SKM-1 treated with dmso at 0.1 percent for 144 hours (cell line): ENCODE measurements around the gene SELE.

Experiments used
- DNase-seq: peaks from one replicate; lab custom pipeline; 2025; ENCODE audit not compliant: unreplicated experiment; lab: John Stamatoyannopoulos, UW

Gene SELE, protein sequence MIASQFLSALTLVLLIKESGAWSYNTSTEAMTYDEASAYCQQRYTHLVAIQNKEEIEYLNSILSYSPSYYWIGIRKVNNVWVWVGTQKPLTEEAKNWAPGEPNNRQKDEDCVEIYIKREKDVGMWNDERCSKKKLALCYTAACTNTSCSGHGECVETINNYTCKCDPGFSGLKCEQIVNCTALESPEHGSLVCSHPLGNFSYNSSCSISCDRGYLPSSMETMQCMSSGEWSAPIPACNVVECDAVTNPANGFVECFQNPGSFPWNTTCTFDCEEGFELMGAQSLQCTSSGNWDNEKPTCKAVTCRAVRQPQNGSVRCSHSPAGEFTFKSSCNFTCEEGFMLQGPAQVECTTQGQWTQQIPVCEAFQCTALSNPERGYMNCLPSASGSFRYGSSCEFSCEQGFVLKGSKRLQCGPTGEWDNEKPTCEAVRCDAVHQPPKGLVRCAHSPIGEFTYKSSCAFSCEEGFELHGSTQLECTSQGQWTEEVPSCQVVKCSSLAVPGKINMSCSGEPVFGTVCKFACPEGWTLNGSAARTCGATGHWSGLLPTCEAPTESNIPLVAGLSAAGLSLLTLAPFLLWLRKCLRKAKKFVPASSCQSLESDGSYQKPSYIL

DNA sequence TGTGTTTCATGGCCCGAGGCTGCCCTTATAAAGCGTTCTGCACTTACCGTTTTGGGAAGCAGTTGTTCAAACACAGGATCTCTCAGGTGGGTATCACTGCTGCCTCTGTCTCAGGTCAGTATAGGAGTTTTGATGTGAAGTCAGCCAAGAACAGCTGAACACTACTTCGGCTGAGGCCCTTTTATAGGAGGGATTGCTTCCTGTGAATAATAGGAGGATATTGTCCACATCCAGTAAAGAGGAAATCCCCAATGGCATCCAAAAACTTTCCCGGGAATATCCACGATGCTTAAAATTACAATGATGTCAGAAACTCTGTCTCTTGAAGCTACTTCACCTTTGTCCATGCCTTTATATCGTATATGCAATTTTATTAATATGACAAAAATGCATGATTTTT lies at the start of gene SELE:
Gene SELE (minus strand): TSS at position 156 of the 400 bp plus-strand sequence. CDS start 467 bp downstream, outside the sequence.
- no peak for DNase-seq

DNA sequence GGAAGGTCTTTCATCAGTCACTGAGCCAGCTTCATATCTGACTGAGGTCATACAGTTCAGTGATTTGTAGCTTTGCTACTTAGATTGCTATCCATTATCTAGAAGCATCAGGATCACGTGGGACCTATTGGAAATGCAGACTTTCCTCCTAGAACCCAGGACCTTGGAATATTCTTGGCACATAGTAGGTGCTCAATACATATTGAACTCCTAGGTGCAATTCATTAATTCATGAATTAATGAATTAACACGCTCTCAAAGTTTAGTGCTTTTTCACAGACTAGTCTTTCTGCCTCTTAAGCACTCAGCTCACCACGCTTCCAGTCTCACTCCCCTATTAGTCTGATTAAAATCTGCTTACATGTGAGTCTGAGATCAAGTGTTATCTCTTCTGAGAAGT lies 48.7 kb upstream of the SELE start:
- DNase-seq: no peak

DNA sequence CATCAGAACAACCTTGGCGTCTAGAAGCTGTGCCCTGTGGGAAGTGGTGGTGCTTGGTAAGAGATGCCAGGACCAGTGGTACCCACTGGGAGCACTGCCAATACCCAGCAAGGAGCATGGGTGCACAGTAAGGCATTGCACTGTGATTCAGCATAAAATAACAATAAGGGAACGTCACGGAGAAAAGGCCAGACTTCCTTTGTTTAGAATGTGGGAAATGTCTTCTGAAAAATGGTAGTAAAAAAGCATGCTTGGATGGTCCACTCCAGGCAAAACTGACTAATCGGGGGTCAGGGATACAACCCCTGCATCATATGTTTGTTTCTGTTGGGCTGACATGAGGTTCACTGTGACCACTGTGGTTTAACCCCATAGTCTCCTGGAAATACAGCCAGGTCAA lies 46.1 kb upstream of the SELE start:
- DNase-seq: no peak

DNA sequence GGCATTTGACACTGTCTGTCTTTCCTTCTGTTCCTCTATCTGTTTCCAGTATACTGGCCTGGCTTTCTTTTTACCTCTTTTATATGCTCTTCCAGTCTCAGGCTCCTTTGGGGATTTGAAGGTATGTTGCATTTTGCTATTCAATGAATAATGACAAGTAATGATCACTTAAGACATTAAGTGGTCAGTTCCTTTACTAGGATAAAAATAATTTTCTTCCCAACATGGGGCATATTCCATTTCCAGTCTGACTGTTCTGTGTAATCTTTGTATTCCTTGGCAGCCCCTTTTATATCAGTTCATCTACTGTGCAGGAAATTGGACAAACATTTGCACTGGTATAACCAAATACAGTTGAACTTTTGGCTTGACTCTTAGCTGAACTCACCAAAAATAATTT lies 45.3 kb upstream of the SELE start:
- DNase-seq: no peak

DNA sequence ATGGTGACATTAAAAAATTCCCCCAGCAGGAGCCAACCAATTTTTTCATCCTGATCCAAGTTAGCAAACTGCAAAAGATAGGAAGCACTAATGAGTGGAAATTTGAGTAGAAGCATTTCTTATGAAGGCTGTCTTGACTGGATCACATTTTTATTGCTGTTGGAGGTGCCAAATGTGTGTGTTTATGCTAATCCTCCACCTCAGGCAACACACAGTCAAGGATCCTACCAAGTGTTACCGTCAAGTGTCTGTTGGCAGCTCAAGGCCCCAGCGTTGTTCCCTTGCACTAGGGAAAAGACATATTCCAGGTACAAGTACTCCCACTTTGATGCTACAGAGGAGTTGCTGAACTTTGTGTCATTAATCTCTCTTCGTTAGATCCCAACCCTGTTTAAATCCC lies 42.6 kb upstream of the SELE start:
- no peak for DNase-seq

DNA sequence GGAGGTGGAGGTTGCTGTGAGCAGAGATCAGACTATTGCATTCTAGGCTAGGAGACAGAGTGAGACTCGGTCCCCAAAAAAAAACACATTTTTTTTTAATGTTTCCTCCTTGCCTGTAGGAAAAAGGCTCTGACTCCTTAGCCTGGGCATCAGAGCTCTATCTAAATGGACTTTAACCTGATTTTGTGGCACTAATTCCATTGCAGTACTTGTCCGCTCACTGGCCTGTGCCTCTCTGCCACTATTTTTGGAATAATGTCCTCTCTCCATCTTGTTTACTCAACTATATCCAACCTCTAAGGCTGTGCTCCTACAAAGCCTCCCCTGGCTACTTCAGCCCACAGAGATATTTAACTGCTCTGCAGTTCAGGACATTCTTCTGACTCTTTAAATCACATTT lies 34.3 kb upstream of the SELE start:
- no peak for DNase-seq

DNA sequence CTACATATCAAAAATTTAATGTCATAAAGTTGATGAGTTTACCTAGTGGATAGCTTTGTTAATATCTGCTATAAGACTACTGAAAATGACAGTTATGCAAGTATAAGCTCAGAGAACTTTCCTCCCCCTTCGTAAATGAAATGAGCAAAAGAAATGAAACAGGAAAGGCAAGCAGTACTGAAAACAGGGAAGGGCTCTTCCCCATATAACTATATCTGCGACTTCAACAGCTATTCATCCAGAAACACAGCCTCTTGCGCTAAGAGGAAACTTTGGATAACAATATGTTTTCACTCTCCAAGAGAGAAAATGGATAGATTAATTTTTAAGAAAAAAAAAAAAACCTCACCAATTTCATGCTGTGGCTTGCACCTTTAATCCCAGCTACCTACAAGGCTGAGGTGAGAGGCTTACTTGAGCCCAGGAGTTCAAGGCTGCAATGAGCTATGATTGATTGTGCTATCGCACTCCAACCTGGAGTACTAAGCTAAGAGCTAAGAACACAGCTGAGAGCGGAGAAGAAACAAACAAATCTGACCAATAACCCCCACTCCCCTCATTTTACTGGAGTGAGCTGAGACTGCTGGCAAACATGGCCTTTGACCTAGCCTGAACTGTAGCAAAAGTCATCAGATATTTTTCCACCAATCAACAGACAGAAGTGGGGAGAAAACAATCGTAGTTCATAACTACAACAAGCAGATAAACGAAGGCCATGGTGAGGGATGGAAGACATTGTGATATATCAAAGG lies 31.9 kb upstream of the SELE start:
- no peak for DNase-seq

DNA sequence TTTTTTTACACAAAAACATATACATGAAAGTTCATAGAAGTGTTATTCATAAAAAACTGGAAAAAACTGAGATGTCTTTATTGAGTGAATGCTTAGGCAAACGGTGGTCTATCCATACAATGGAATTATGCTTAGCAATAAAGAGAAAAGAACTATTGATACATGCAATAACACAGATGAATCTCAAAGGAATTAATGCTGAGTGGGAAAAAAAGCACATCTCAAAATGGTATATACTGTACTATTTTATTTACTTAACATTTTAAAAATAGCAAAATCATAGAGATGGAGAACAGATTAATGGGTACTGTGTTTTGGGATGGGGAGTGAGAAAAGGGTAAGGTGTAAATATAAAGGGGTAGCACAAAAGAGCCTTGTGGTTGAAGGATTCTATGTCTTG lies 31.0 kb upstream of the SELE start:
- no peak for DNase-seq

DNA sequence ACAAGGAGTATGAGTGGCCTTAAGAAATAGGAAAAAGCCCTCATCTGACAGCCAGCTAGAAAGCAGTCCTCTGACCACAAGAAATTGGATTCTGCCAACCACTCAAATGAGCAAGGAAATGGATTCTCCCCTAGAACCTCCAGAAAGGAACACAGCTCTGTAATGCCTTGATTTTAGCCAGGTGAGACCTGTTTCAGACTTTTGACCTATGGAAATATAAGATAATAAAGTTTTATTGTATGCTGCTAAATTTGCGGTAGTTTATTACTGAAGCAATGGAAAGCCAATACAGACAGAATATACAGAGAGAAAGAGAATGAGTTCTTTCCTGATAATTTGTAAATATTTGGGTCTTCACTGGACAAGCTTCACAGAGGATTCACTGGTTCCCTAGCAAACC lies 28.8 kb upstream of the SELE start:
- peak; percentile 15 for DNase-seq

DNA sequence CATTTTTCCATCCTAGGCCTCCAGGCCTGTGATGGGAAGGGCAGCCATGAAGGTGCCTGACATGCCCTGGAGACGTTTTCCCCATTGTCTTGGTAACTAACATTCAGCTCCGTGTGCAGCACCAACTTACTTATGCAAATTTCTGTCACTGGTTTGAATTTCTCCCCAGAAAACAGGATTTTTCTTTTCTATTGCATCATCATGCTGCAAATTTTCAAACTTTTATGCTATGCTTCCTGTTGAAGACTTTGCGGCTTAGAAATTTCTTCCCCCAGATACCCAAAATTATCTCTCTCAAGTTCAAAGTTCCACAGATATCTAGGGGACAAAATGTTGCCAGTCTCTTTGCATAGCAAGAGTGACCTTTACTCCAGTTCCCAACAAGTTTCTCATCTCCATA lies 25.2 kb upstream of the SELE start:
- no peak for DNase-seq

DNA sequence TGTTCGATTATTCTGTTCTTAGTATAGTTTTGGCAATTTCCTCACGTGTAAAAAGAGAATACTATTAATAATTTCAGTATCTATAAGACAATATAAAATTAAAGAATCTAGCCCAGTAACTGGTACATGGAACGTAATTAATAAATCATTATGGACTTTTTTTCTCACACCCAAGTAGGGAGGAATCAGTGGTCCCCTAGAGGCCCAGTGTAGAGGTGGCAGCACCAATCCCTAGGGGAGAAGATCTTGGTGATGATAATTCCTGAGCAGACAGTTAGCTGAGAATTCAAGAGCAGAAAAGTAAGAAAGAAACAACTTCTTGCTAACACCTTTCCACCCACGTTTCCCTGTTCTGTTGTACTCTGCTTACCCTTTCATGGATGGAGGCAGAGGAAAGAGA lies 19.7 kb upstream of the SELE start:
- no peak for DNase-seq

DNA sequence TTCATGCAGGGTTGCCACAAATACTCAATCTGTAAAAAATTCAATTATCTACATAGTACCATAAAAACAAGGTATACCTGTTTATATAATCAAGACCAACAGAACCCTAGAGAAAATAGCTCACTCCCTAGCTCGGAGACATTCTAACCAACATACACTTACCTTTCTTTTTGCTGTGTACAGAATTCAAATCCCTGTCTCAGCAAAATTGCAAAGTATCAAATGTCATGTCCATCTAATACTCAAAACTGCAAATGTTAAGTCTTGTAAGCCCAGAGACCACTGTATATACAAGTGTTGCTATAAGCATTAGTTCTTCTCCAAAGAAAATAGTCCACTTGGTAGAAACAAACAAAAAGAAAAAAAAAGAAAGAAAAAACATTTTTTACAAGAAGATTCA lies 16.2 kb upstream of the SELE start:
- no peak for DNase-seq

DNA sequence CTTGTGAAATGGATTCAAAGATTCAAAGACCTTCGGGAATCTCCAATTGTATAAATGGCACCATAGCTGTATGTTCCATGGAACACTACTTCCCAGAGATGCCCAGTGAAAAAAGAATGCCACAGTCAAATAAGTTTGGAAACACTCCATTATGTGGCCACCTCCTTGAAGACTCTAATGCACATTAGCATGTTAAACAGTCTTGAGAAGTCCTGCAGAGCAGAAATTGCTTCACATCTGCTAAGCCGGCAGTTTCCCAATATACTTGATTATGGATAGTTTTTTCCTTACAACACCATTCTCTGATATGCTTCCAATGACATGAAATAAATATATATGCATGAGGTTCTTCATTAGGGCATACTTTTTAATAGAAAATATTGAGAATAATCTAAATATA lies 12.7 kb upstream of the SELE start:
- no peak for DNase-seq

DNA sequence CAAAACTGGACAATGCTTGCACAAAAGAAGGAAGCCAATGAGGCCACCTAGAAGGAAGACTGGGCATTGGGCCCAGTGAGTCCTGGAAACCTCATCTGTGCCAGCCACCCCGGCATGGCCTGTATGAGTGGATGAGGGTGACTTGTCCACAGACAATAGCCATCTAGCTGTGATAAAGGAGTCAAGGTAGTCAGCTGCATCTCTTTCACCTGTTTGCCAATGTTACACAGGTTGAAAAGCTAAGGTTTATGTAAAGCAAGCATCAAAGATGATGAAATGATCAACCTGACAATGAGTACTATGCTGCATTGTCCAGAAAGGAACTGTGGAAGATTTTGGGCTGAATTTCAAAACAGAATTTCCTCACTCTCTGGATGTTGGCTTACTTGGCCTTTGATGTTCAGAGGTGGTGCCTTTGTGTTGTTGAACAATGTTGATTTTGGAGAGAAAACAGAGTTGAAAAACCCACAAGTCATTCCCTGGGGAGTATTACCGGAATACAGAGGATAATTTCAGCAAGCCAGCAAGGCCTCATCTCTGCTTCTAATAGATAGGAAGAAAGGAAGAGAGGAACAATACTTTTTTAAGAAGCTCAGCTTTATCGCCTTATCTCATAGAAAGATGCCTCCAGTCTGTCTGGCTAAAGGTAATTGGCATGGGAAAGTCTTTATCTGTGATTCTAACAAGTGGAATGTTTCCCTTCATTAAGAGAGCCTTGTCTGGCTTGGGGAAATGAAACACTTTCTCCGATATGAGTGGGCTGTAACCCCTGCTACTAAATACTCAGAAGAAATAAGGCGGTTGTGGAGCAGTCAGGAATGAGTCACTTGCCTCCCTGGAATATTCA lies 11.4 kb upstream of the SELE start:
- no peak for DNase-seq

DNA sequence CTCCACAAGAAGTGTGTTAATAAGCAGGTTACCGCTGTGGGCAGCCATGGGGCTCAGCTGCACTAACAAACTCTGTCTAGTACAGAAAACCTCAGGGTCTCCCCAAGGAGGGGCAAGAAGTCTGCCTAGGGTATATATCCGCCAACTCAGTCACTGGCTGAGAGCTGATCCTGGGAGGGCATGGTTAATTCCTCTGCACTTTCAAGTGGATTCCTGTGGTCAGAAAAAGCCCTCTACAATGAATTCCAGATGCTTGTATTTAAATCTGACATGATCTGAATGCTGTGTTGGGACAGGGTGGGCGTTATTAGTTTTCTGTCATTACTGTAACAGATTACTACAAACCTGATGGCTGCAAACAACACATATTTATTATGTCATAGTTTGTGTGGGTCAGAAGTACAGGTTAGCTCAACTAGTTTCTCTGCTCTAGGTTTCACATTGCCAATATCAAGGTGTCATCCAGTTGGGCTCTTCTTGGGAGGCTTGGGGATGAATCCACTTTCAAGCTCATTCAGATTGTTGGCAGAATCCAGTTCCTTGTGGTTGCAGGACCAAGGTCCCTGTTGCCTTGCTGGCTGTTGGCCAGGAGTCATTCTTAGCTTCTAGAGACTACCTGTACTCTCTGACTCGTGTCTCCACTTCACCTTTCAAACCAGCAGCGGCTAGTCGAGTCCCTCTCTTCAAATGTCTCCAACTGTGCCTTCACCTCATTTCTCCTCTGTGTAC lies 8.0 kb upstream of the SELE start:
- no peak for DNase-seq

DNA sequence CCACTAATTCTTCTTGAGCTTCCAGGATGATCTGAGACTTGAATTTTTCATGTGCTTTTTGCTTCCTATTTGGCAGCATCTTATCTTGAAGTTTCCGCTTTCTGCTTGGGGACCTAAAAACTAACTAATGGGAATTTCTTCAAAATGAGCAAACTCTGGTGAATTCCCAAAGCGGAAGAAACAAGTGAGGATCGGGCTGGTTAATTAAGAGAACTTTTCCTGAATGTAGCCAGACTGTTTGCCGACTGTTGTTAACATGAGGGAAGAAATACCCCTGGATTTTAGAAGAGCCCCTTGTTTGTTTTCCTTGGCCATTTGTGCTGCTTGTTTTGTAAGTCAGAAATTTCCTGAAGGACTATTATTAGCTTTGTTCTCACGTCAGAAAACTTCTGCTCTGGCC lies 6.1 kb upstream of the SELE start:
- DNase-seq: no peak

DNA sequence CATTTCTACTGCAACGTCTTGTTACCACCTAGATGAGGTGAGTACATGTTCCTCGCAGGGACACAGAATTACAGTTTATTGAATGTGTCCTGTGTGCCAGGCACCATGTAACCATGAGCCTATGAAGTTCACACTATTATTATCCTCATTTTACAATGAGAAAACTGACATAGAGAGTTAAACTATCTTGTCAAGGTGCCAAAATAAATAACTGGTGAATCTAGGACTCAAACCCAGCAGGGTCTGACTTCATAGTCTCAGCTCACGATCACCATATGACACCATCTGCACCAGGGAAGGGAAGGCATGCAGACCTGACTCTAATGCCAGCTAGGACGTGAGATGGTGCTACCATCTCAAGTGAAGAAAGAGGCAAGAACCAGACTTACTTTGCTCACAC lies 2.4 kb downstream of the SELE start:
- DNase-seq: no peak

DNA sequence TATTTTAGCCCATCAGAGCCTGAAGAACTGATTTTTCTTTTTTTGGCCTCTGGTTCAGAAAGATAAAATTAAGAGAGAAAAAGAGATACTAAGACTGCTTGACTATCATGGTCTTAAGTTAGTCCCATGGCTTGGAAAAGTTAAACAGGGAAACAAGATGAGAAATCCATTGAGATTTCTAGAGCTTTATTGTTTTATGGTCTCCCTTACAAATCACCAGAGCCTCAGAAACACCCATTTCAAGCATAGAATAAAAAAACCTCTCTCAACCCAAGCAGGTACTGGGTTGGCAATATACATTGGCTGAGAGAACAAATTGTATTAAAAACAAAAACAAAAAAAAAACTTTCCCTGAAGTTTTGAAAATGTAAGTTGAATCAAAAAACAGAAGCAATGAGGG lies 3.9 kb downstream of the SELE start:
- no peak for DNase-seq

DNA sequence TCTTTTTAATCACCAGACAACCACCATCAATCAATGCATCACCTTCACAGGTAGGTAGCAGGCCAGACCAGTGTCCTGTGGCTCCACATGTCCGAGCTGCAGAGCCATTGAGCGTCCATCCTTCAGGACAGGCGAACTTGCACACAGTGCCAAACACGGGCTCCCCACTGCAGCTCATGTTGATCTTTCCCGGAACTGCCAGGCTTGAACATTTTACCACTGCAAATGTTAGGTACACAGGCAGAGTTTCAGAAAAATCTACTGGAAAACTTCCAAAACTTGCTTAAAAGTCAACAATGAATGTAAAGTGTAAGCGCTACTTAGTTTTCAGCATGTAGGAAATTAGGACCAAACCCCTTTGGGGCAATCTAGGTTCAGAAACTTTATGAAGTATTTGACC lies 6.6 kb downstream of the SELE start:
- DNase-seq: no peak

DNA sequence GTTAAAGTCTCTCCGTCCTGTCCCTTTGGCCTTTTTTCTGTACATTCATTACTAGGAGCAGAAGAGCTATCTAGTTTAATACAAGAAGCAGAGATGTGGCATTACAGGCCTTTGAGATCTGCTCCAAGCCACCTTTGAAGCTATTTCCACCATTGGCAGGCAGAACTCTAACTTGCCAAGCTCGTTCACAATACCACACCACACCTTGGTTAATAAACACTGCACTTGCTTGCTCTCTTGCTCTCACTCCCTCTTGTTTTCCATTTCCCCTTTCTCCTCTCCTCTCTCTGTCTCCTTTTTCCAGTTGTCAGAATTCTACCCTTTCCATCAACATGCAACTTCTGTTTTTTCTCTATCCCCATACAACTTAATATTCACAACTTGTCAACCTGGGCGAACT lies 7.0 kb downstream of the SELE start:
- no peak for DNase-seq

DNA sequence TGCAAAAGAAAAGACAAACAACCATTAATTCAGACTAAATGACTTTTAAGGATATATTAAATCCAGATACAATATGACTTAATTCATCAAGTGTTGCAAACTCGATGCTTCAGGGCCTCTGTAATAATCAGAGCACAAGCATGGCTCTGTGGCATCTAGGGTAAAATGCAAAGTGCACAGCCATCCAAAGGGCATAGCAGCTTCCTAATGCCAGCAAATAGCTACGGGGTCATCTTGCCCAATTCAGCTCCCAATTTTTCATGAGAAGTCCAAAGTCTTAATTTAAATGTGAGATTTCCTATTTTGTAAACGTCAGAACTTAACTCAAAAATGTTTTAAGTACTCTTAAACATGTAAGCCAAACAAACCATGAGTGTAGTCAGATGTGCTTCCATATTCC lies 7.9 kb downstream of the SELE start:
- DNase-seq: no peak
